RWPE1 (cell line): Measurements from ENCODE around the gene TTC5.

Source experiments
- CTCF ChIA-PET: fragments of 350-600 bp; sonication (Branson Sonifier 250); formaldehyde crosslinking; extraction: SDS; loops from one replicate; lab custom pipeline; 2021; lab: Yijun Ruan, JAX
- POLR2A ChIA-PET: fragments of 400-600 bp; formaldehyde crosslinking; extraction: SDS; loops from one replicate; lab custom pipeline; 2020; ENCODE audit warnings: antibody characterized with exemption; ENCODE audit not compliant: low non-redundant PET; lab: Yijun Ruan, JAX
- DNase-seq: peaks from one replicate; pipeline ENCODE4 v3.0.0; 2012; ENCODE audit warnings: low spot score
- H3K27ac ChIP-seq: fragments of 450-650 bp; 2 replicates; pipeline ENCODE4 v1.5.1; 2017
- CTCF ChIP-seq: fragments of 450-650 bp; conservative IDR thresholded peaks from 2 replicates; pipeline ENCODE4 v1.5.1; 2017; ENCODE audit warnings: low read depth, mild to moderate bottlenecking

Gene TTC5

GRCh38 chr14:20305265-20306078 lies at the start of gene TTC5:
TTC5 (minus strand) TSS chr14:20305951; CDS start chr14:20305937, 14 bp downstream.
- POLR2A ChIA-PET: no interaction called here
- TF ChIP-seq CTCF: peak; percentile 92
- CTCF ChIA-PET: interaction anchor here (0.5 to 1.4 kb wide), 6 partner anchors 23 to 1058 kb away, joined by 3 to 7 read pairs (median 4); no protein-coding TSS in a partner anchor
- H3K27ac ChIP-seq: peak within 1 kb of the TSS; percentile 52
- peak; percentile 83 for DNase-seq

- POLR2A ChIA-PET: no interaction called here
- no peak for TF ChIP-seq CTCF
- H3K27ac ChIP-seq: no peak overlapping the region
- DNase-seq: no peak
- CTCF ChIA-PET: interaction anchor here (0.6 to 1.3 kb wide), 2 partner anchors 66 to 248 kb away, joined by 3 read pairs; no protein-coding TSS in a partner anchor
These were observed 45.1 kb upstream of the TTC5 start for GRCh38 chr14:20350860-20351259.

- ChIA-PET POLR2A (no interaction called here), CTCF (interaction anchor here (1.1 to 1.3 kb wide), 2 partner anchors 11 to 67 kb away, joined by 3 to 4 read pairs; no protein-coding TSS in a partner anchor)
- DNase-seq: no peak
- no peak overlapping the region for H3K27ac ChIP-seq
- TF ChIP-seq CTCF: no peak
These were observed 44.5 kb upstream of the TTC5 start for GRCh38 chr14:20350282-20350681.

GRCh38 chr14:20347747-20348146 lies 42.0 kb upstream of the TTC5 start:
- DNase-seq: no peak
- CTCF ChIA-PET: no interaction called here

GRCh38 chr14:20346713-20347112 lies 41.0 kb upstream of the TTC5 start:
- POLR2A ChIA-PET: no interaction called here
- no peak for TF ChIP-seq CTCF
- no peak for DNase-seq
- CTCF ChIA-PET: no interaction called here
- H3K27ac ChIP-seq: no peak overlapping the region

More at GRCh38 chr14:20347747-20348146, 42.0 kb upstream of the TTC5 start:
- POLR2A ChIA-PET: no interaction called here
- TF ChIP-seq CTCF: no peak
- no peak overlapping the region for H3K27ac ChIP-seq

- no peak for DNase-seq
- POLR2A ChIA-PET: no interaction called here
- TF ChIP-seq CTCF: no peak
- CTCF ChIA-PET: no interaction called here
- H3K27ac ChIP-seq: no peak overlapping the region
These were observed 39.6 kb upstream of the TTC5 start for GRCh38 chr14:20345366-20345765.
